ENCODE results near the gene LIF.

- TF ChIP-seq CTCF (conservative IDR thresholded peaks at IDR 0.05; ENCODE audit: low read length) (no peak), EZH2phosphoT487 (IDR thresholded peaks at IDR 0.05; ENCODE audit: borderline replicate concordance, low read depth, low read length) (no peak)
Observed at GRCh38 chr22:30296324-30296723, 49.8 kb upstream of the LIF start.

Measured in OCI-LY7 (cell line).